ENCODE measurements around the gene NRXN3.

DNA sequence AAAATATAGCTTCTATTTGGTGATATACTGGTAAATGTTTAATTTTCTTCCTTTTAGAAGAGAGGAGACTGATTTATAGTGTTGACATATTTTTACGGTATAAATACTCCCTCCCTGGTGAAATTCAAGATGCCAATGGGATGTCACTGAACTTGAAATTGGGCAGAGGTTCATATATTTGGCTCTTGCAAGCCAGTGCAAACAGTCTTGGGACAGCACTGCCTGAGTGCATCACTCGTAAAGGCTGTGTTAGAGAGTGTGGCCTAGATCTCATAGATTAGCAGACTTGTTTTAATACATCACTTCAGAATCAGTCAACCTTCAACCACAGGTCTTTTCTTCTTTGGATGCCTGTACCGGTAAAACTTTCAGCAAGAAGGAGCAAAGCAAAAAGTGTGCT, 681.0 kb downstream of the NRXN3 start:
- TF ChIP-seq, protein P1, sequence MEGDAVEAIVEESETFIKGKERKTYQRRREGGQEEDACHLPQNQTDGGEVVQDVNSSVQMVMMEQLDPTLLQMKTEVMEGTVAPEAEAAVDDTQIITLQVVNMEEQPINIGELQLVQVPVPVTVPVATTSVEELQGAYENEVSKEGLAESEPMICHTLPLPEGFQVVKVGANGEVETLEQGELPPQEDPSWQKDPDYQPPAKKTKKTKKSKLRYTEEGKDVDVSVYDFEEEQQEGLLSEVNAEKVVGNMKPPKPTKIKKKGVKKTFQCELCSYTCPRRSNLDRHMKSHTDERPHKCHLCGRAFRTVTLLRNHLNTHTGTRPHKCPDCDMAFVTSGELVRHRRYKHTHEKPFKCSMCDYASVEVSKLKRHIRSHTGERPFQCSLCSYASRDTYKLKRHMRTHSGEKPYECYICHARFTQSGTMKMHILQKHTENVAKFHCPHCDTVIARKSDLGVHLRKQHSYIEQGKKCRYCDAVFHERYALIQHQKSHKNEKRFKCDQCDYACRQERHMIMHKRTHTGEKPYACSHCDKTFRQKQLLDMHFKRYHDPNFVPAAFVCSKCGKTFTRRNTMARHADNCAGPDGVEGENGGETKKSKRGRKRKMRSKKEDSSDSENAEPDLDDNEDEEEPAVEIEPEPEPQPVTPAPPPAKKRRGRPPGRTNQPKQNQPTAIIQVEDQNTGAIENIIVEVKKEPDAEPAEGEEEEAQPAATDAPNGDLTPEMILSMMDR (IDR thresholded peaks at IDR 0.05): no peak
- TF ChIP-seq POLR2AphosphoS5 (IDR thresholded peaks at IDR 0.05): no peak
- no peak for TF ChIP-seq EP300 (IDR thresholded peaks at IDR 0.05; ENCODE audit: low read depth)
